ENCODE measurements around the gene ARHGEF12. TPM values are rescaled to one million over a fixed set of nuclear protein-coding genes. Genes with fewer than 3 reads are reported as not detected.

The ARHGEF12 gene
- total RNA-seq, 2 experiments from 2014 or later, result 3.6 TPM

GRCh38 chr11:120532832-120533196 lies 196.6 kb downstream of the ARHGEF12 start:
- Histone ChIP-seq H3K27me3 (ENCODE audit: control insufficient read depth in 1 of 2, insufficient read depth in 2 of 2, low read length in 2 of 2) (peaks cover 0 to 6% of the 10 kb centered on the region in 2 experiments), H3K36me3 (ENCODE audit: insufficient read depth, low read length) (no peaks in the 10 kb centered on the region), H3K4me3 (ENCODE audit: low read length) (no peak overlapping the region), H3K9me3 (ENCODE audit: control insufficient read depth in 1 of 2, insufficient read depth in 1 of 2, low read length in 2 of 2) (peaks cover 0 to 11% of the 10 kb centered on the region in 2 experiments), H3K4me1 (ENCODE audit: insufficient read depth, low read length) (no peaks in the 10 kb centered on the region), H3K27ac (ENCODE audit: low read depth in 1 of 2, low read length in 2 of 2) (no peak overlapping the region)
- intact Hi-C loops (cut with DNase I, micrococcal nuclease), result no loop called here
- peaks cover 42% of the 10 kb centered on the region for H3K27me3 Mint-ChIP-seq
- no peak overlapping the region for H3K4me3 Mint-ChIP-seq
- no peaks in the 10 kb centered on the region for H3K36me3 Mint-ChIP-seq (ENCODE audit: low read depth)
- ATAC-seq (ENCODE audit: poor library complexity), result no peak
- no peaks in the 10 kb centered on the region for H3K9me3 Mint-ChIP-seq
- no peak overlapping the region for H3K27ac Mint-ChIP-seq
- ChIA-PET POLR2A (no interaction called here), CTCF (no interaction called here)
- no peaks in the 10 kb centered on the region for H3K4me1 Mint-ChIP-seq (ENCODE audit: low read depth)
- no peak for DNase-seq
- TF ChIP-seq CTCF (IDR thresholded peaks at IDR 0.05), result no peak

GRCh38 chr11:120536091-120536796 lies 200.0 kb downstream of the ARHGEF12 start:
- H3K27ac Mint-ChIP-seq, result no peak overlapping the region
- CTCF ChIA-PET, result no interaction called here

GRCh38 chr11:120536797-120537169 lies 200.6 kb downstream of the ARHGEF12 start:
- Histone ChIP-seq H3K4me3 (ENCODE audit: low read length) (no peak overlapping the region), H3K27me3 (ENCODE audit: control insufficient read depth in 1 of 2, insufficient read depth in 2 of 2, low read length in 2 of 2) (peaks cover 0 to 6% of the 10 kb centered on the region in 2 experiments), H3K36me3 (ENCODE audit: insufficient read depth, low read length) (no peaks in the 10 kb centered on the region), H3K4me1 (ENCODE audit: insufficient read depth, low read length) (no peaks in the 10 kb centered on the region), H3K9me3 (ENCODE audit: control insufficient read depth in 1 of 2, insufficient read depth in 1 of 2, low read length in 2 of 2) (peaks cover 0 to 8% of the 10 kb centered on the region in 2 experiments), H3K27ac (ENCODE audit: low read depth in 1 of 2, low read length in 2 of 2) (no peak overlapping the region)
- Mint-ChIP-seq H3K4me3 (no peak overlapping the region), H3K36me3 (ENCODE audit: low read depth) (no peaks in the 10 kb centered on the region), H3K4me1 (ENCODE audit: low read depth) (no peaks in the 10 kb centered on the region), H3K27me3 (peaks cover 22% of the 10 kb centered on the region), H3K27ac (no peak overlapping the region), H3K9me3 (no peaks in the 10 kb centered on the region)
- ChIA-PET CTCF (no interaction called here), POLR2A (no interaction called here)
- intact Hi-C loops (cut with DNase I, micrococcal nuclease), result no loop called here
- no peak for TF ChIP-seq CTCF (IDR thresholded peaks at IDR 0.05)
- ATAC-seq (ENCODE audit: poor library complexity) (no peak), DNase-seq (no peak)

More at GRCh38 chr11:120536091-120536796, 200.0 kb downstream of the ARHGEF12 start:
- no peak for TF ChIP-seq CTCF (IDR thresholded peaks at IDR 0.05)
- Histone ChIP-seq H3K4me1 (ENCODE audit: insufficient read depth, low read length) (no peaks in the 10 kb centered on the region), H3K27me3 (ENCODE audit: control insufficient read depth in 1 of 2, insufficient read depth in 2 of 2, low read length in 2 of 2) (peaks cover 0 to 6% of the 10 kb centered on the region in 2 experiments), H3K27ac (ENCODE audit: low read depth in 1 of 2, low read length in 2 of 2) (no peak overlapping the region), H3K9me3 (ENCODE audit: control insufficient read depth in 1 of 2, insufficient read depth in 1 of 2, low read length in 2 of 2) (peaks cover 0 to 8% of the 10 kb centered on the region in 2 experiments), H3K4me3 (ENCODE audit: low read length) (no peak overlapping the region), H3K36me3 (ENCODE audit: insufficient read depth, low read length) (no peaks in the 10 kb centered on the region)
- intact Hi-C loops (cut with DNase I, micrococcal nuclease), result no loop called here
- no peaks in the 10 kb centered on the region for H3K9me3 Mint-ChIP-seq
- H3K27me3 Mint-ChIP-seq, result peaks cover 22% of the 10 kb centered on the region
- no peaks in the 10 kb centered on the region for H3K36me3 Mint-ChIP-seq (ENCODE audit: low read depth)
- no peak for DNase-seq
- no peak for ATAC-seq (ENCODE audit: poor library complexity)
- POLR2A ChIA-PET, result no interaction called here
- no peaks in the 10 kb centered on the region for H3K4me1 Mint-ChIP-seq (ENCODE audit: low read depth)
- H3K4me3 Mint-ChIP-seq, result no peak overlapping the region

Measured in CD4-positive, alpha-beta T cell (primary cell).